ENCODE measurements around the gene SBF2.
"Not testable (repeated sequence)": the region's sequence is repeated elsewhere in the genome, so short reads cannot be mapped to it uniquely, and the experiment has no call there.

The SBF2 gene

DNA sequence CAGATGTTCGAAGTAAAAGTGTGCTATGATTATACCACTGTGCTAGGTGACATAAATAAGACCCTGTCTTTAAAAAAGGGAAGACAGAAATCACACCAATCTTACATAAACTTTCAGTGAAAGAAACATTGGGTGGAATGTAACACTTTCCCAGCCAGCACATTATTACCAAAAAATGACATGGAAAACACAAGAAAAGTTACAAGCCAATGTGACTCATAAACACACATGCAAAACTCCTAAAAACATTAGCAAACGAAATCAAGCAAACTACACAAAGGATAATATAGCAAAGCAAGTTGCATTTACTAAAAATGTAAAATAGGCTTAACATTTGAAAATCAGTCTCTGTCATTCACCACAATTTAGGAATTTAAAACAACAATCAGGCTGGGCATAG, 47.0 kb downstream of the SBF2 start:
- TF ChIP-seq, protein P1, sequence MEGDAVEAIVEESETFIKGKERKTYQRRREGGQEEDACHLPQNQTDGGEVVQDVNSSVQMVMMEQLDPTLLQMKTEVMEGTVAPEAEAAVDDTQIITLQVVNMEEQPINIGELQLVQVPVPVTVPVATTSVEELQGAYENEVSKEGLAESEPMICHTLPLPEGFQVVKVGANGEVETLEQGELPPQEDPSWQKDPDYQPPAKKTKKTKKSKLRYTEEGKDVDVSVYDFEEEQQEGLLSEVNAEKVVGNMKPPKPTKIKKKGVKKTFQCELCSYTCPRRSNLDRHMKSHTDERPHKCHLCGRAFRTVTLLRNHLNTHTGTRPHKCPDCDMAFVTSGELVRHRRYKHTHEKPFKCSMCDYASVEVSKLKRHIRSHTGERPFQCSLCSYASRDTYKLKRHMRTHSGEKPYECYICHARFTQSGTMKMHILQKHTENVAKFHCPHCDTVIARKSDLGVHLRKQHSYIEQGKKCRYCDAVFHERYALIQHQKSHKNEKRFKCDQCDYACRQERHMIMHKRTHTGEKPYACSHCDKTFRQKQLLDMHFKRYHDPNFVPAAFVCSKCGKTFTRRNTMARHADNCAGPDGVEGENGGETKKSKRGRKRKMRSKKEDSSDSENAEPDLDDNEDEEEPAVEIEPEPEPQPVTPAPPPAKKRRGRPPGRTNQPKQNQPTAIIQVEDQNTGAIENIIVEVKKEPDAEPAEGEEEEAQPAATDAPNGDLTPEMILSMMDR (IDR thresholded peaks at IDR 0.05; ENCODE audit: low read depth, low read length, missing control alignments): no peak
- in situ Hi-C loops (cut with HindIII; ENCODE audit: low sequenced_read_pairs): no loop called here
- DNase-seq (ENCODE audit: low read depth): no peak
- no peak overlapping the region for H3K4me3 ChIP-seq (ENCODE audit: low read depth, low read length)

DNA sequence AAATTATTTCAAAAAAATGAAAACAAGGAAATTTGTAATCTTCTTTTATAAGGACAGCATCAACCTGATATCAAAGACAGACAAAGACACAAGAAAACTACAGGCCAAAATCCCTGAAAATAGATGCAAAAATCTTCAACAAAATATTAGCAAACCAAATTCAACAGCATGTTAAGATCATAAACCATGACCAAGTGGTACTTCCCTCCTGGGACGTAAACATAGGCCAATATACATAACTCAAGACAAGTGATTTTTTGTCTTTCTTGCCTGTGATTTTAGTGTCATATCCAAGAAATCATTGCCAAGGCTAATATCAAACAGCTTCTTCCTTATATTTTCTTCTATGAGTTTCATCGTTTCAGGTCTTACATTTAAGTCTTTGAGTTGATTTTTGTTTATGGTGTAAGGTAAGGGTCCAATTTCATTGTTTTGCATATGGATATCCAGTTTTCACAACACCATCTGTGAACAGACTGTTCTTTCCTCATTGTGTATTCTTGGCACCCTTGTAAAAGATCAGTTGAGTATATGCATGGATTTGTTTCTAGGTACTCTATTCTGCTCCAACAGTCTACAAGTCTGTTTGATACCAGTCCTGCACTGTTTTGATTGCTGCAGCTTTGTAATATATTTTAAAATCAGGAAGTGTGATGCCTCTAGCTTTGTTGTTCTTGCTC, 50.0 kb downstream of the SBF2 start:
- no peak overlapping the region for H3K4me3 ChIP-seq (ENCODE audit: low read depth, low read length)
- TF ChIP-seq, protein P1 (IDR thresholded peaks at IDR 0.05; ENCODE audit: low read depth, low read length, missing control alignments): no peak
- in situ Hi-C loops (cut with HindIII; ENCODE audit: low sequenced_read_pairs): no loop called here
- DNase-seq (ENCODE audit: low read depth): no peak

DNA sequence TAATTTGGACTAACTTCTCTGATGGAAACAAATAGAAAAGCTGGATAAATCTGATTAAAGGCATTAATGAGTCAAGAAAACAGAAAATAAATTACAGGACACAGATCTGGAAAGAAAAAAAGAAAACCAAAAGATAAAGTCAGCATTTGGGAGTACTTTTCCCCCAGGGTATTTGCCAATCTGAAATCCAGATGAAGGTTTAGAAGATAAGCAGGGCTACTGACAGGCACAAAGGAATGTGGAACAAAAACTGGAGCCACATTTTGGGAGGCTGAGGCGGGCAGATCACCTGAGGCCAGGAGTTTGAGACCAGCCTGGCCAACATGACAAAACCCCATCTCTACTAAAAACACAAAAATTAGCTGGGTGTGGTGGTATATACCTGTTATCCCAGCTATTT, 57.2 kb downstream of the SBF2 start:
- TF ChIP-seq, protein P1 (IDR thresholded peaks at IDR 0.05; ENCODE audit: low read depth, low read length, missing control alignments): no peak
- no peak overlapping the region for H3K4me3 ChIP-seq (ENCODE audit: low read depth, low read length)
- in situ Hi-C loops (cut with HindIII; ENCODE audit: low sequenced_read_pairs): no loop called here
- no peak for DNase-seq (ENCODE audit: low read depth)

DNA sequence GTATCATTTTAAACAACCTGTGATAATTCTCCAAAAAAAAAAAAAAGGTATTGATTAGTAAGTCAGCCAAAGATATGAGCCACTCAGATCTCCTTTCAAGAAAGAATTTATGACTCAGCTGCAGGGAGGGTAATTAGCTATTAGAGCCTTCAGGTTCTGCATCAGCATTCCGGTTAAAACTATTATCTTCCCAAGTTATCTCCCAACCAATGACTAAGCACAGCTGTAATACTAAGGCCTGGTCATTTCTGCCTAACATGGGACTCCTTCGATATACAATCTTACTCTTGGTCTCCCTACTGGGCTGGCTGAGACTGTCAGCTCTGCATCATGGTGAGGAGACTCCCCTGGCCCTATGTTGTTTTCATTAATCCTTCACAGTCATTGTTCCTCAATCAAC, 60.4 kb downstream of the SBF2 start:
- in situ Hi-C loops (cut with HindIII; ENCODE audit: low sequenced_read_pairs): no loop called here
- DNase-seq (ENCODE audit: low read depth): peak; percentile 15
- TF ChIP-seq, protein P1 (IDR thresholded peaks at IDR 0.05; ENCODE audit: low read depth, low read length, missing control alignments): no peak
- H3K4me3 ChIP-seq (ENCODE audit: low read depth, low read length): no peak overlapping the region

- TF ChIP-seq, protein P1 (IDR thresholded peaks at IDR 0.05; ENCODE audit: low read depth, low read length, missing control alignments): no peak
- in situ Hi-C loops (cut with HindIII; ENCODE audit: low sequenced_read_pairs): no loop called here
- no peak for DNase-seq (ENCODE audit: low read depth)
- H3K4me3 ChIP-seq (ENCODE audit: low read depth, low read length): no peak overlapping the region
These were observed 61.3 kb downstream of the SBF2 start for GRCh38 chr11:10232756-10233155.

DNA sequence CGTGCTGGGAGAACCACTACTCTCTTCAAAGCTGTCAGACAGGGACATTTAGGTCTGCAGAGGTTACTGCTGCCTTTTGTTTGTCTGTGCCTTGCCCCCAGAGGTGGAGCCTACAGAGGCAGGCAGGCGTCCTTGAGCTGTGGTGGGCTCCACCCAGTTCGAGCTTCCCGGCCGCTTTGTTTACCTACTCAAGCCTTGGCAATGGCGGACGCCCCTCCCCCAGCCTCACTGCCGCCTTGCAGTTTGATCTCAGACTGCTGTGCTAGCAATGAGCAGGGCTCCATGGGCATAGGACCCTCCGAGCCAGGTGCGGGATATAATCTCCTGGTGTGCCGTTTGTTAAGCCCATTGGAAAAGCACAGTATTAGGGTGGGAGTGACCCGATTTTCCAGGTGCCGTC, 62.2 kb downstream of the SBF2 start:
- DNase-seq (ENCODE audit: low read depth); H3K4me3 ChIP-seq (ENCODE audit: low read depth, low read length); in situ Hi-C loops (cut with HindIII; ENCODE audit: low sequenced_read_pairs): not testable (repeated sequence)

DNA sequence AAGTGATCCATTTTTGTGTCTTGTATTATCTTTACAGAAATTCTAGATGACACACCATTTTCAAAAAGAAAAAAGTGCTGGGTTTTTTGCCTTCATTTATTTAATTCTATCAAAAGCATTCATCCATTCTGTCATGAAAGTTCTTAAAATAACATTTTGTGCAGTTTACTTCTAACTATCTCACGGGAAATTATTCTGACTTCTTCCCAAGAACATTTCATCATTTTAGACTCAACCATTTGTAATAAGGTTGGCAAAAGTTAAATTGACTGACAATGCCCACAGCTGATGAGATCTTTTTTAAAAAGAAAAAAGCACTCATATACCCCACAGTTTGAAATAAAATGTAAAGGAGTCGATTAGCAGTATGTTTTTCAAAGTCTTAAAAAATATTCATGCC, 68.5 kb downstream of the SBF2 start:
- in situ Hi-C loops (cut with HindIII; ENCODE audit: low sequenced_read_pairs): no loop called here
- DNase-seq (ENCODE audit: low read depth): no peak
- TF ChIP-seq, protein P1 (IDR thresholded peaks at IDR 0.05; ENCODE audit: low read depth, low read length, missing control alignments): no peak
- no peak overlapping the region for H3K4me3 ChIP-seq (ENCODE audit: low read depth, low read length)
